NCI-H2171 treated with DMSO at 0.1 percent for 48 hours (cell line): ENCODE data around the gene NLGN1.

Experiments used
- DNase-seq: peaks from one replicate; lab custom pipeline; 2025; lab: John Stamatoyannopoulos, UW

The NLGN1 gene

DNA sequence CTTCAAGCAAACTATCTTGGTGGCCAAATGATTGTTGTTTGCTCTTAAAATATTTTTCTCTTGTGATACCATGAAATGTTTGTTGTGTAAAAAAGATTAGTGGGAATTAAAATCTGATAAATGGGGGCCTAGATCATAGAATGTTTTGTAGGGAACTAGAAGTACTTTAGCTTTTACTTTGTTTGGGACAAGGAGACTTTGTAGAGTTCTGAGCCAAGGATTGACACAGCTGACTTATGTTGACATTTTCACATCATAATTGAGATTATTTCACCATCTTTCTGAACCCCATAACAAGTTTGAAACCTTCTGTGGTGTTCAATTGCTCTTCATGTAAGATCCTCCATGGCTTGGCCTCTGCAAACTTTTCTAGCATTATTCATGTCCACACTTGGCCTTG lies 235.4 kb downstream of the NLGN1 start:
- no peak for DNase-seq

DNA sequence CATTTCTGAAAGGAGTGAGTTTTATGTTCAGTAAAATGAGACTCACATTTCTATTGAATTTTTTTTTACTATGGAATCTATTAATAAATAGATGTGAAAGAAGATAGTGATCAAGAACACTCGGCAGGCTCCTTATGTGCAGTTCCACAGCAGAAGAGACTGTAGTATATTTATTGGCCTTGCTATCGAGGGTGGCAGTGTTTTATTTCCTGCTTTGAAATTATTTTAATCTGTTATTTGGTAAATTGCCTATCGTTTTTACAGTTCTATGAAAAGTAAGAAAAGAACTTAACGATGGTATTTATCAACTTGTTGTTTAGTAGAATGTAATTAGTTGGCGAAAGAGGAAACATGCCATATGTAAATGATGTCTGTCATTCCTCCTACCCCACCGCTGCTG lies 238.3 kb downstream of the NLGN1 start:
- DNase-seq, result no peak

GRCh38 chr3:173639098-173639497 lies 241.6 kb downstream of the NLGN1 start:
- no peak for DNase-seq

DNA sequence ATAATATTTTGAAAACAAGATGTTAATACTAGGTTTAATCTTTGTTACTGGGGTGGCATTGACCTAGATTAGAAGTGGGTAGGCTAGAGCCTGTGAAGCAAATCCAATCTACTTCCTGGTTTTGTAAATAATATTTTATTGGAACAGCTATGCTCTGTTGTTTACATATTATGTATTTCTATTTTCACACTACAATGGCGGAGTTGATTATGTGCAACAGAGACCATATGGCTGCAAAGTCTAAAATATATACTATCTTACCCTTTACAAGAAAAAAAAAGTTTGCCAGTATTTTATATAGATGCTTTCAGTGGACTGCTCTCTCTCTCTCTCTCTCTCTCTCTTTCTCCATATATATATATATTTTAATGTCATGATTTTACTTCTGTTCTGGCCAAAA lies 244.2 kb downstream of the NLGN1 start:
- DNase-seq, result no peak

- no peak for DNase-seq
Measured at GRCh38 chr3:173644086-173645082, 246.8 kb downstream of the NLGN1 start.

DNA sequence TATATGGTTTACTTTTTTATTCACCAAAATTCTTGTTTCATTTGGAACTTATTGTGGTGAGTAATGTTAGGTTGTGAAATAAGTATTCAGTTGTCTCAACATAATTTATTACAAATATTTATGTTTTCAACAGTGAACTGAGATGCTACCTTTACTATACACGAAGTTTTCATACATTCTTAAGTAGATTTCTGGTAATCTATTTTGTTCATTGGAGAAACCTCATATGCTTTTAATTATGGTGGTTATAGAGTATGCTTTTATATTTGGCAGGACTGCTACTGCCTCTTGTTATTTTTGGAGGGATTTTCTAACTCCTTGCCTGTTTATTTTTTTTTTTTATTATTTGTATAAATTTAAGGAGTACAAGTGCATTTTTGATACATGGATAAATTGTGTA lies 253.1 kb downstream of the NLGN1 start:
- DNase-seq, result no peak

DNA sequence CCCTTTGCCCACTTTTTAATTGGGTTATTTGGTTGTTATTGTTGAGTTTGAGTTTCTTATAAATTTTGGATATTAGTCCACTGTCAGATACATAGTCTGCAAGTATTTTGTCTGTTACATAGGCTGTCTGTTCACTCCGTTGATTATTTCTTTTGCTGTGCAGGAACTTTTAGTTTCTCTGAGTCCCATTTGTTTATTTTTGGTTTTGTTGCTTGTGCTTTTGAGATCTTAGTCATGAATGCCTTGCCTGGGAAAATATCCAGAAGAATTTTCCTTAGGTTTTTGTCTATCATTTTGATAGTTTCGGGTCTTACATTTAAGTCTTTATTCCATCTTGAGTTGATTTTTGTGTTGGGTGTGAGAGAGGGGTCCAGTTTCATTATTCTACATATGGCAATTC lies 254.5 kb downstream of the NLGN1 start:
- DNase-seq, result no peak

DNA sequence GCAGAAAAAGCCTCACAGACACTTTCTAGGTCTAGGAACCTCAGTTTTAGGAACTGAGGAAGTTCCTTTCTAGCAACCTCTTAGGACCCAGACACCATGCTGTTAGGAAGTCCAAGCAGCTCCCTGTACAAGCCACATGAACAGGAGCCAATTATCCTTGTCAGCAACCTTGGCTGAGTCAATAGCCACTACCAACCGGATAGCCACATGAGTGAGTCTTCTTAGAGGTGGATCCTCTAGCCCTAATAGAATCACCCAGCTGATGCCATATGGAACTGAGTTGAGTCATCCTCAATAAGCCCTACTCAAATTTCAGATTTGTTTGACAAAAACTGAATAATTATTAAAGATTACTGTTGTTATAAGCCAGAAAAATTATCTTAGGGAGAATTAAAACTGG lies 256.2 kb downstream of the NLGN1 start:
- DNase-seq, result peak; percentile 10

GRCh38 chr3:173659972-173660371 lies 262.4 kb downstream of the NLGN1 start:
- no peak for DNase-seq

DNA sequence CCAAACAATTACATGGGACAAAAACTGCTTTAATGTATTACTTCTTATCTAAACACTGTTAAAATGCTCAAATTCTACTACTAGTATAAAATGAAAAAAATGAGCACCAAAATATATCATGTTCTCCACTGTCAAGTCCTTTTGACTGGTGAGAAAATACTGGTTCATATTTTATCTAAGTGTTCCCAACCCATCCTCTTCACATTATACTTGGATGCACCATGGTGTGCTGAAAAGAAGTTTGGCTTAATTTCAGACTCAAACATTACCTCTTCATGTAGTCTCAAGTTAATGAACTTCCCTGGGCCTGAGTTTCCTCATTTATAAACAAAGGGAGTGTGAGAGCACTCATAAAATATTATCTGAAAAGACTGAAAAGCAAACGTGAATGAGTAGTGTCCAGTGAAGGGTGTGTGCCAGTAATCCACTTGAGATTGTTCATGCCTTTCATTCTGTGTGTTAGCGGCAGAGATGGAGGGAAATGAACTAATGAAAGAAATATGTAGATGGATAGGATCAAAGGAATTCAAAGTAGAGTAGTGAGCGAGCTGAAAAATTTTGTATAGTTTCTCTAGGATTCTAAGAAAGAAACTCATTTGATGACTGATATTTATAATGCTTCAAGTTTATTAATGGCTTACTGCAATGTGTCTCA lies 263.2 kb downstream of the NLGN1 start:
- no peak for DNase-seq

- DNase-seq, result no peak
Measured at GRCh38 chr3:173663696-173664111, 266.2 kb downstream of the NLGN1 start.

GRCh38 chr3:173676094-173676493 lies 278.6 kb downstream of the NLGN1 start:
- DNase-seq, result no peak

- no peak for DNase-seq
Measured at GRCh38 chr3:173681188-173681678, 283.7 kb downstream of the NLGN1 start.

DNA sequence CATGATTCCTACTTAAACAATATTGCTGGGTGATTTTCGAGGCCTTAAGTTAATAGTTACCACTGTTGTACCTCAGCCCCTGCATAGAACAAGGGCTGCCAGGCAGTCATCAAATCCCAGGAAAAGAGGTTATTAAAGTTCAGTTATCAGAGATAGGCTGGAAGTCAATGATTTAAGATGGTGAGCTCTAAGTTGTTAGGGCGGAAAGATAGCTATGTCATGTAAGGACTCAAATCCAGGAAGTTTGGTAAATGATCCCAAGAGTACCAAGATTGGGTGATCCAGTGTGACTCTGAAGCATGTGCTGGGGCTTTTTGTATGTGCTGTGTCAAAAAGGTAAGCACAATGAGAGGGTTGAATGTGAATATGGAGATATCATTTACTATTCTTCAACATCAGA lies 287.9 kb downstream of the NLGN1 start:
- no peak for DNase-seq

DNA sequence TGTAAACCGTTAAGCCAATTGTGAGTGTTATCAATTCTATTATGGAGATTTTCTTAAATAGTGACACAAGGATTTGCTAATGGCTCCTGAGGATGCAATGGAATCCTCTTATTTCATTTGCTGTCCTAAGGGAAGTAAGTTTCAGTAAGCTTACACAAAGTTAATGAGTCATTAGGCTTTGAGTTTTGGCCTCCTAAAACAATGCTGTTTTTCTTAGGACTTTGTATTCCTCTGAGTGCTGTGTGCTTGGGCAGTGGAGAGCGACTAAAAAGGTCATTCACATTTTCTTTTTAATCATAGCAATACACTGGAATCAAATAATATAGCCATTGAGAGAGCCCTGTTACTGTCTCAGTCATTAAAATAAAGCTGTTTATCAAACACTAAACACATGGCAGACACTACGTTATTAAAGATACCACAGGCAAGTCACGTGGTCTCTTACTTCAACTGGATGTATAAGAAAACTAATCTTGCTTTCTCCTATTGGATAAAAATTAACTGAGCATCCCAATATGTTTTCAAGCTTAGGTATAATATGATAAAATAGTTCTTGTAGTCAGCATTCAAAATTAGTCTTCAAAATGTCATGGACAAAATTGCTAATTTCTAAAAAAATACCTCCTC lies 290.8 kb downstream of the NLGN1 start:
- no peak for DNase-seq

DNA sequence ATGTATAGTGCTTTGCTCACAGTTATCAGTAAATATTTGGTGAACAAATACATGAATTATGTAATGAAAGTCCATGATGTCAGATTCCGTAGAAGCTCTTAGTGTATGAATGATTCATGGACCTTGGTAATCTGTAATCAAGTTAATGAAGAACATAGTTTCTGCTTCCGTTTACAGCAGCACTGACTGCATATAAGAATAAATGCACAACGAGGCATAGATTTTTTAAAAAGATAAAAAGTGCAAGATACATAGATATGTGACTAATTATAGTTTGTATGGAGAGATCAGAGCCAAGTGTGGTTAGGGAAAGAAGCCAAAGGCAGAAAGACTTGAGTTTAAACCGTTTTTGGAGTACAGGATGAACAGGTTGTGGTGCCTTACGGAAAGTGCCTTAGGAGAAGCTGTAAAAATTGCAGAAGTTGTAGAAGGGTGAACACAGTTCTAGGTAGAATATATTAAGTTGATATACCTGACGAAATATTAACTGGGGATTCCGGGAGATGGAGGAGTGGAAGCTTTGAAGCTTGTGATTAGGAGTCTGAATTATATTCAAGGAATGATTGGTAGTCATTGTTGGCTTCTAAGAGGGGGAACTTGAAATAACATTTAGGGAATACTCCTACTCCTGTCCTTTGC lies 293.1 kb downstream of the NLGN1 start:
- DNase-seq, result no peak

- no peak for DNase-seq
Measured at GRCh38 chr3:173699353-173699752, 301.8 kb downstream of the NLGN1 start.

- DNase-seq, result no peak
Measured at GRCh38 chr3:173700336-173700735, 302.8 kb downstream of the NLGN1 start.

DNA sequence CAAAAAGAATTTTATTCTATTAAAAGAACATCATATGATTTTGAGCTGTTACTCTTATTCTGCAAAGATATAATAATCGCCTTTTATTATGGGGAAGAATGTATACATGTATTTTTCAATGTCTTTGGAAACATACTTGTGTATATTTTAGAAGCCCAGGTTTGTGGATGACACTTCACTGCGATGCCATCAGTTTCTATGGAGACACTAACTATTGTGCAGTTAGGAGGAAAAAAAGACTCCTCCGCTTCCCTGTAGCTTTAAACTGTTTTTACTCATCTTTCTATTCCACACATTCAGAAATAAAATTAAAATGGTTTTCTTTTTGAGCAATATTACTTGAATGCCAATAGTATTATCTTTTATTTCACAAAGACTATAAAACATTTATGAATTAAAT lies 305.0 kb downstream of the NLGN1 start:
- no peak for DNase-seq

- DNase-seq, result peak; percentile 1
Measured at GRCh38 chr3:173703771-173704170, 306.2 kb downstream of the NLGN1 start.

- DNase-seq, result no peak
Measured at GRCh38 chr3:173706630-173707029, 309.1 kb downstream of the NLGN1 start.

DNA sequence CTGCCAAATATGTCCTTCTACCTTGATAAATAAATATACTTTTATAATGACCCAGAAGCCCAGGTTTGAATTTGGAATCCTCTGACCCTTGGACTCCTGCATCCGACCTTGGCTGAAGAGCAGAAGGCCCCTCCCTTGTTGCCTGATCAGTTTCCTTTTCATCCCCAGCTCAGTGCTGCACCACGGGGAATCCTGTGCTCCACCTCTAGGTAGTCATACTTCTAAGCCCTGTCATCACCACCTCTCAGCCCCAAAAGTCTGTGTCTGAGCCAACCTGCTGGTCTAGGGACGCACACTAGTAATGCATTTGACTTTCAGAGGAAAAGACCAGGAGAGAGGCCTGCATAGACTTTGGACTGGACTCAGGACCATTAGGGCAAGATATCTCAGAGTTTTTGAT lies 310.6 kb downstream of the NLGN1 start:
- DNase-seq, result no peak
